Dedifferentiated amniotic fluid mesenchymal stem cell (primary cell): ENCODE measurements around the gene DAAM1.

Experiments
- DNase-seq: peaks from one replicate; pipeline ENCODE4 v3.0.0-alpha.2; 2016; ENCODE audit errors: extremely low spot score

The DAAM1 gene

GRCh38 chr14:59341858-59342477, 153.5 kb downstream of the DAAM1 start:
- DNase-seq, result no peak

GRCh38 chr14:59342516-59343484, 154.3 kb downstream of the DAAM1 start:
- no peak for DNase-seq

- DNase-seq, result no peak
These were observed 155.1 kb downstream of the DAAM1 start for GRCh38 chr14:59343585-59343984.

GRCh38 chr14:59344016-59344415, 155.5 kb downstream of the DAAM1 start:
- DNase-seq, result no peak

GRCh38 chr14:59344691-59345455, 156.4 kb downstream of the DAAM1 start:
- no peak for DNase-seq

GRCh38 chr14:59346329-59346728, 157.9 kb downstream of the DAAM1 start:
- no peak for DNase-seq

- DNase-seq, result no peak
These were observed 158.5 kb downstream of the DAAM1 start for GRCh38 chr14:59346796-59347510.

GRCh38 chr14:59347511-59347900, 159.0 kb downstream of the DAAM1 start:
- no peak for DNase-seq

GRCh38 chr14:59347915-59348314, 159.4 kb downstream of the DAAM1 start:
- no peak for DNase-seq

- no peak for DNase-seq
These were observed 160.8 kb downstream of the DAAM1 start for GRCh38 chr14:59349258-59349701.

- no peak for DNase-seq
These were observed 164.5 kb downstream of the DAAM1 start for GRCh38 chr14:59352961-59353360.

- no peak for DNase-seq
These were observed 166.2 kb downstream of the DAAM1 start for GRCh38 chr14:59354666-59355065.

GRCh38 chr14:59355091-59355490, 166.6 kb downstream of the DAAM1 start:
- no peak for DNase-seq

- DNase-seq, result no peak
These were observed 167.8 kb downstream of the DAAM1 start for GRCh38 chr14:59356312-59356711.

- DNase-seq, result no peak
These were observed 168.3 kb downstream of the DAAM1 start for GRCh38 chr14:59356767-59357166.

GRCh38 chr14:59358102-59358501, 169.6 kb downstream of the DAAM1 start:
- DNase-seq, result no peak

- DNase-seq, result no peak
These were observed 170.3 kb downstream of the DAAM1 start for GRCh38 chr14:59358784-59359183.

- no peak for DNase-seq
These were observed 171.1 kb downstream of the DAAM1 start for GRCh38 chr14:59359431-59360124.

- no peak for DNase-seq
These were observed 171.8 kb downstream of the DAAM1 start for GRCh38 chr14:59360233-59360632.

- no peak for DNase-seq
These were observed 172.7 kb downstream of the DAAM1 start for GRCh38 chr14:59360923-59361794.
